ENCODE measurements around the gene CELF2. TPM values are rescaled to one million over a fixed set of nuclear protein-coding genes. Genes with fewer than 3 reads are reported as not detected.

CELF2 gene
- total RNA-seq, 1 experiment from 2014 or later = 28.7 TPM

DNA sequence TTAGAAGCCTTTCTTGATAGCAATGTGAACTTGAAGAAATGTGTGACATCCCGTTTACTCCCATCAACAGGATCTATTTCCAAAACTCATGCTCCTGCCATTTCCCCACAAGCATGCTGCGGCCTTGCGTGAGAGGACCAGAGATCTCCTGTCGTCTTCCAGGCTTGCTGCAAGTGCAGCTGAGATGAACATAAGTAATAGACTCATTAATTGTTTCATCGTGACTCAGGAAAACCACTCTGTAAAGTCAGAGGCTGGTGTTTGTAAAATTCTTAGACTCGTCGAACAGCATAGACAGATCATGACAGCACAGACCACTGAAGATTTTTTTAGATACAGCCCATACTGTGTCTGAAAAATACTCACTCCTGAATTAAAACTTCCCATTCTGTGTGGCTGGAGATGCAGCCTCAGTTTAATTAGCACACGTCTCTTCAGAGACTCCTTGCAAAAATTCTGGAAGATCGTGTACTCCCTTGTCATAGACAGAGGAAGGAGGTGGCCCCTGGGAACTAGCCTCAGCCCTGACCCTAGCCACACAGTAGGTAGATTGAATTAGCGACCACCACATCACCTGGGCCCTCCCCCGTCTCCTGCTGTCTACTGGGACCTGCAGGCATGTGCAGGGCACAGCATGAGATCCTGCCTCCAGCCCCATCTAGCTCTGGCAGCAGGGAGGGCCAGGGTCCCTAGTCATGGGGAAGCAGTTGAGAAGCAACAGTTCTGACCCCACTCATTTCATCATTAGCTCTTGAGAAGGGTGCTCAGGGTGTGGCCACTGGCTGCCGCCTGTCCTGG is 226.0 kb downstream of the CELF2 start:
- H2BK12ac ChIP-seq (ENCODE audit: insufficient read length, low read depth, low read length) = no peak overlapping the region
- H4K91ac ChIP-seq (ENCODE audit: insufficient read length, low read depth, low read length) = no peak overlapping the region
- H4K20me1 ChIP-seq (ENCODE audit: control insufficient read depth, insufficient read depth, insufficient read length) = no peaks in the 10 kb centered on the region
- no peak overlapping the region for H2AFZ ChIP-seq (ENCODE audit: low read length)
- peaks cover 4% of the 10 kb centered on the region for H3K23me2 ChIP-seq (ENCODE audit: insufficient read length, low read depth, low read length, poor library complexity, severe bottlenecking)
- H3T11ph ChIP-seq (ENCODE audit: low read length) = no peak overlapping the region
- no peaks in the 10 kb centered on the region for H3K27me3 ChIP-seq (ENCODE audit: insufficient read depth, low read length)
- no peaks in the 10 kb centered on the region for H3K79me1 ChIP-seq (ENCODE audit: insufficient read depth, low read depth, low read length, poor library complexity, severe bottlenecking)
- no peak overlapping the region for H4K5ac ChIP-seq (ENCODE audit: insufficient read length, low read depth, low read length)
- H3K36me3 Mint-ChIP-seq (ENCODE audit: insufficient read depth in 1 of 3, low read depth in 3 of 3) = no peaks in the 10 kb centered on the region; a peak in 1 of 7 replicates
- peak overlapping the region in 1 of 3 experiments; percentile 4; a peak in 2 of 7 replicates for H3K27ac Mint-ChIP-seq
- H3K9ac ChIP-seq (ENCODE audit: extremely low read depth, insufficient read length, low read length) = no peak overlapping the region
- H3K56ac ChIP-seq (ENCODE audit: insufficient read length, low read depth, low read length) = no peak overlapping the region
- H3K4ac ChIP-seq (ENCODE audit: low read depth, low read length) = no peak overlapping the region
- H2BK20ac ChIP-seq (ENCODE audit: low read depth, low read length, poor library complexity, severe bottlenecking) = no peak overlapping the region
- H3K79me2 ChIP-seq (ENCODE audit: insufficient read depth, low read length) = no peaks in the 10 kb centered on the region
- H2BK5ac ChIP-seq (ENCODE audit: insufficient read length, low read length) = no peak overlapping the region
- H4K8ac ChIP-seq (replicated peaks; ENCODE audit: insufficient read length, low read depth, low read length) = no peak overlapping the region
- H3K18ac ChIP-seq (ENCODE audit: insufficient read length, low read depth, low read length) = no peak overlapping the region
- no peaks in the 10 kb centered on the region for H3K9me3 Mint-ChIP-seq
- H3K27ac ChIP-seq (ENCODE audit: insufficient read length, low read depth, low read length) = no peak overlapping the region
- no peak for DNase-seq
- H2AK5ac ChIP-seq (ENCODE audit: insufficient read length, low read length) = no peak overlapping the region
- TF ChIP-seq, protein P1, sequence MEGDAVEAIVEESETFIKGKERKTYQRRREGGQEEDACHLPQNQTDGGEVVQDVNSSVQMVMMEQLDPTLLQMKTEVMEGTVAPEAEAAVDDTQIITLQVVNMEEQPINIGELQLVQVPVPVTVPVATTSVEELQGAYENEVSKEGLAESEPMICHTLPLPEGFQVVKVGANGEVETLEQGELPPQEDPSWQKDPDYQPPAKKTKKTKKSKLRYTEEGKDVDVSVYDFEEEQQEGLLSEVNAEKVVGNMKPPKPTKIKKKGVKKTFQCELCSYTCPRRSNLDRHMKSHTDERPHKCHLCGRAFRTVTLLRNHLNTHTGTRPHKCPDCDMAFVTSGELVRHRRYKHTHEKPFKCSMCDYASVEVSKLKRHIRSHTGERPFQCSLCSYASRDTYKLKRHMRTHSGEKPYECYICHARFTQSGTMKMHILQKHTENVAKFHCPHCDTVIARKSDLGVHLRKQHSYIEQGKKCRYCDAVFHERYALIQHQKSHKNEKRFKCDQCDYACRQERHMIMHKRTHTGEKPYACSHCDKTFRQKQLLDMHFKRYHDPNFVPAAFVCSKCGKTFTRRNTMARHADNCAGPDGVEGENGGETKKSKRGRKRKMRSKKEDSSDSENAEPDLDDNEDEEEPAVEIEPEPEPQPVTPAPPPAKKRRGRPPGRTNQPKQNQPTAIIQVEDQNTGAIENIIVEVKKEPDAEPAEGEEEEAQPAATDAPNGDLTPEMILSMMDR (conservative IDR thresholded peaks at IDR 0.05) = no peak
- H3K27me3 Mint-ChIP-seq (ENCODE audit: low read depth) = no peaks in the 10 kb centered on the region
- no peaks in the 10 kb centered on the region for H3K4me1 ChIP-seq (ENCODE audit: insufficient read depth, low read length)
- no peak overlapping the region for H3K23ac ChIP-seq (ENCODE audit: insufficient read length, low read depth, low read length)
- H3K4me1 Mint-ChIP-seq = peaks cover 8 to 13% of the 10 kb centered on the region in 2 experiments
- no peak overlapping the region for H2BK15ac ChIP-seq (ENCODE audit: low read depth, low read length)
- no CpG with 5 or more reads among the region's 12 CpGs for WGBS (ENCODE audit: extremely low coverage, insufficient read length, low lambda C conversion rate)
- H3K14ac ChIP-seq (ENCODE audit: insufficient read depth, low read length) = 0 out of 2 replicates have a peak overlapping the region, but pooled peaks have one; percentile 52
- no peak overlapping the region for H2BK120ac ChIP-seq (ENCODE audit: low read depth, low read length, poor library complexity, severe bottlenecking)
- H3K9me3 ChIP-seq (ENCODE audit: control insufficient read depth, low read depth, low read length) = no peaks in the 10 kb centered on the region
- no peak overlapping the region for H3K4me2 ChIP-seq (ENCODE audit: insufficient read depth, insufficient read length, low read length)
- H3K4me3 Mint-ChIP-seq = no peak overlapping the region
